Neural cell (in vitro differentiated cells): ENCODE data around the gene BRSK2. TPM values are rescaled to one million over a fixed set of nuclear protein-coding genes. Genes with fewer than 3 reads are reported as not detected.

Experiments used
- H2AFZ ChIP-seq: fragments of 200-600, 300-800 bp; sonication (generic), shearing (Covaris generic); 2 replicates; pipeline ENCODE4 v1.6.0; 2014; ENCODE audit warnings: low read depth, mild to moderate bottlenecking, antibody characterized with exemption, low read length, moderate library complexity
- H3F3A ChIP-seq: fragments of 200-600 bp; shearing (Covaris generic); 2 replicates; pipeline ENCODE4 v1.6.1; 2016; ENCODE audit warnings: mild to moderate bottlenecking, moderate library complexity, mixed read lengths, antibody characterized with exemption, low read length; ENCODE audit not compliant: insufficient read depth, poor library complexity, severe bottlenecking
- H3K27ac ChIP-seq: fragments of 200-600, 300-800 bp; sonication (generic), shearing (Covaris generic); 2 replicates; pipeline ENCODE4 v1.5.1; 2014; ENCODE audit warnings: mild to moderate bottlenecking, low read length, moderate library complexity
- H3K27me3 ChIP-seq: fragments of 300-800, 200-600 bp; sonication (generic), shearing (Covaris generic); 2 replicates; pipeline ENCODE4 v1.6.0; 2014; ENCODE audit warnings: mild to moderate bottlenecking, low read depth, low read length, moderate library complexity; ENCODE audit not compliant: insufficient read depth
- H3K36me3 ChIP-seq: fragments of 300-800, 200-600 bp; sonication (generic), shearing (Covaris generic); 2 replicates; pipeline ENCODE4 v1.5.1; 2014; ENCODE audit warnings: mild to moderate bottlenecking, antibody characterized with exemption, low read length, moderate library complexity; ENCODE audit not compliant: insufficient read depth
- H3K4me2 ChIP-seq: fragments of 300-800, 200-600 bp; sonication (generic), shearing (Covaris generic); 2 replicates; pipeline ENCODE4 v1.6.0; 2014; ENCODE audit warnings: mild to moderate bottlenecking, low read length
- H3K4me3 ChIP-seq: fragments of 300-800, 200-600 bp; sonication (generic), shearing (Covaris generic); 2 replicates; pipeline ENCODE4 v1.5.1; 2014; ENCODE audit warnings: mild to moderate bottlenecking, low read length, moderate library complexity
- H3K79me2 ChIP-seq: fragments of 200-600 bp; shearing (Covaris generic); replicated peaks from 2 replicates; pipeline ENCODE4 v1.6.0; 2014; ENCODE audit warnings: mild to moderate bottlenecking, low read length, moderate library complexity; ENCODE audit not compliant: insufficient read depth
- H3K9ac ChIP-seq: fragments of 300-800, 200-600 bp; sonication (generic), shearing (Covaris generic); 2 replicates; pipeline ENCODE4 v1.6.1; 2016; ENCODE audit warnings: mild to moderate bottlenecking, low read length, mixed read lengths
- H3K9me2 ChIP-seq: fragments of 200-600 bp; shearing (Covaris generic); 2 replicates; pipeline ENCODE4 v1.6.1; 2016; ENCODE audit warnings: mild to moderate bottlenecking, low read length, mixed read lengths; ENCODE audit not compliant: insufficient read depth
- H3K9me3 ChIP-seq: fragments of 200-600, 300-800 bp; sonication (generic), shearing (Covaris generic); 2 replicates; pipeline ENCODE4 v1.6.1; 2016; ENCODE audit warnings: mild to moderate bottlenecking, mixed run types, low read length, moderate library complexity, mixed read lengths
- H4K20me1 ChIP-seq: fragments of 200-600 bp; shearing (Covaris generic); 2 replicates; pipeline ENCODE4 v1.6.1; 2016; ENCODE audit warnings: mild to moderate bottlenecking, mixed run types; ENCODE audit not compliant: insufficient read depth
- EP300 ChIP-seq: fragments of 450-650 bp; conservative IDR thresholded peaks from 2 replicates; pipeline ENCODE4 v1.6.1; 2014; ENCODE audit warnings: antibody characterized with exemption, mild to moderate bottlenecking, moderate library complexity; ENCODE audit not compliant: poor library complexity, severe bottlenecking
- EZH2 ChIP-seq: fragments of 200-600, 300-800 bp; shearing (Covaris generic), sonication (generic); IDR thresholded peaks from 2 replicates; pipeline ENCODE4 v1.6.1; 2014; ENCODE audit warnings: antibody characterized with exemption, low read length, borderline replicate concordance, mild to moderate bottlenecking; ENCODE audit not compliant: insufficient read depth, poor library complexity, severe bottlenecking
- MXI1 ChIP-seq: fragments of 450-650 bp; conservative IDR thresholded peaks from 2 replicates; pipeline ENCODE4 v1.6.1; 2014; ENCODE audit warnings: antibody characterized with exemption, mild to moderate bottlenecking; ENCODE audit not compliant: poor library complexity, severe bottlenecking
- POLR2AphosphoS5 ChIP-seq: IDR thresholded peaks from 2 replicates; pipeline ENCODE4 v1.6.1; 2012
- RAD21 ChIP-seq: fragments of 450-650 bp; conservative IDR thresholded peaks from 2 replicates; pipeline ENCODE4 v1.6.1; 2014; ENCODE audit warnings: antibody characterized with exemption, mild to moderate bottlenecking, moderate library complexity
- SMC3 ChIP-seq: fragments of 450-650 bp; conservative IDR thresholded peaks from 2 replicates; pipeline ENCODE4 v1.6.1; 2014; ENCODE audit warnings: antibody characterized with exemption, mild to moderate bottlenecking, moderate library complexity; ENCODE audit not compliant: poor library complexity
- TAF1 ChIP-seq: IDR thresholded peaks from 2 replicates; pipeline ENCODE4 v1.6.1; 2012; ENCODE audit warnings: low read depth
- polyA plus RNA-seq: library from polyadenylated mRNA; depleted of rRNA; stranded (reverse); fragments of >200 nt; gene quantifications from 2 replicates; pipeline ENCODE4 v1.2.3, GENCODE V29; 2014
- TF ChIP-seq, protein P1 (sequence below): IDR thresholded peaks from 2 replicates; pipeline ENCODE4 v1.6.1; 2012; ENCODE audit warnings: borderline replicate concordance
- TF ChIP-seq, protein P2 (sequence below): fragments of 450-650 bp; IDR thresholded peaks from 2 replicates; pipeline ENCODE4 v1.5.1; 2014; ENCODE audit warnings: antibody characterized with exemption, mild to moderate bottlenecking, moderate library complexity; ENCODE audit not compliant: poor library complexity, severe bottlenecking

Gene BRSK2
- polyA plus RNA-seq, 1 donor from 2014 or later: 47.5 TPM

- Histone ChIP-seq H4K20me1 (no peaks in the 10 kb centered on the region), H3K9me2 (no peaks in the 10 kb centered on the region), H3K4me3 (no peak overlapping the region), H3K36me3 (no peaks in the 10 kb centered on the region), H3K9ac (no peak overlapping the region), H3K9me3 (no peaks in the 10 kb centered on the region), H3K27me3 (no peaks in the 10 kb centered on the region), H3F3A (no peaks in the 10 kb centered on the region), H3K27ac (no peak overlapping the region), H3K79me2 (no peaks in the 10 kb centered on the region), H2AFZ (no peak overlapping the region), H3K4me2 (no peak overlapping the region)
- no peak for TF ChIP-seq EZH2
- no peak for TF ChIP-seq POLR2AphosphoS5
- no peak for TF ChIP-seq RAD21
- TF ChIP-seq SMC3: no peak
- TF ChIP-seq MXI1: no peak
- TF ChIP-seq, protein P1, sequence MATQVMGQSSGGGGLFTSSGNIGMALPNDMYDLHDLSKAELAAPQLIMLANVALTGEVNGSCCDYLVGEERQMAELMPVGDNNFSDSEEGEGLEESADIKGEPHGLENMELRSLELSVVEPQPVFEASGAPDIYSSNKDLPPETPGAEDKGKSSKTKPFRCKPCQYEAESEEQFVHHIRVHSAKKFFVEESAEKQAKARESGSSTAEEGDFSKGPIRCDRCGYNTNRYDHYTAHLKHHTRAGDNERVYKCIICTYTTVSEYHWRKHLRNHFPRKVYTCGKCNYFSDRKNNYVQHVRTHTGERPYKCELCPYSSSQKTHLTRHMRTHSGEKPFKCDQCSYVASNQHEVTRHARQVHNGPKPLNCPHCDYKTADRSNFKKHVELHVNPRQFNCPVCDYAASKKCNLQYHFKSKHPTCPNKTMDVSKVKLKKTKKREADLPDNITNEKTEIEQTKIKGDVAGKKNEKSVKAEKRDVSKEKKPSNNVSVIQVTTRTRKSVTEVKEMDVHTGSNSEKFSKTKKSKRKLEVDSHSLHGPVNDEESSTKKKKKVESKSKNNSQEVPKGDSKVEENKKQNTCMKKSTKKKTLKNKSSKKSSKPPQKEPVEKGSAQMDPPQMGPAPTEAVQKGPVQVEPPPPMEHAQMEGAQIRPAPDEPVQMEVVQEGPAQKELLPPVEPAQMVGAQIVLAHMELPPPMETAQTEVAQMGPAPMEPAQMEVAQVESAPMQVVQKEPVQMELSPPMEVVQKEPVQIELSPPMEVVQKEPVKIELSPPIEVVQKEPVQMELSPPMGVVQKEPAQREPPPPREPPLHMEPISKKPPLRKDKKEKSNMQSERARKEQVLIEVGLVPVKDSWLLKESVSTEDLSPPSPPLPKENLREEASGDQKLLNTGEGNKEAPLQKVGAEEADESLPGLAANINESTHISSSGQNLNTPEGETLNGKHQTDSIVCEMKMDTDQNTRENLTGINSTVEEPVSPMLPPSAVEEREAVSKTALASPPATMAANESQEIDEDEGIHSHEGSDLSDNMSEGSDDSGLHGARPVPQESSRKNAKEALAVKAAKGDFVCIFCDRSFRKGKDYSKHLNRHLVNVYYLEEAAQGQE: no peak
- no peak for TF ChIP-seq EP300
- TF ChIP-seq, protein P2, sequence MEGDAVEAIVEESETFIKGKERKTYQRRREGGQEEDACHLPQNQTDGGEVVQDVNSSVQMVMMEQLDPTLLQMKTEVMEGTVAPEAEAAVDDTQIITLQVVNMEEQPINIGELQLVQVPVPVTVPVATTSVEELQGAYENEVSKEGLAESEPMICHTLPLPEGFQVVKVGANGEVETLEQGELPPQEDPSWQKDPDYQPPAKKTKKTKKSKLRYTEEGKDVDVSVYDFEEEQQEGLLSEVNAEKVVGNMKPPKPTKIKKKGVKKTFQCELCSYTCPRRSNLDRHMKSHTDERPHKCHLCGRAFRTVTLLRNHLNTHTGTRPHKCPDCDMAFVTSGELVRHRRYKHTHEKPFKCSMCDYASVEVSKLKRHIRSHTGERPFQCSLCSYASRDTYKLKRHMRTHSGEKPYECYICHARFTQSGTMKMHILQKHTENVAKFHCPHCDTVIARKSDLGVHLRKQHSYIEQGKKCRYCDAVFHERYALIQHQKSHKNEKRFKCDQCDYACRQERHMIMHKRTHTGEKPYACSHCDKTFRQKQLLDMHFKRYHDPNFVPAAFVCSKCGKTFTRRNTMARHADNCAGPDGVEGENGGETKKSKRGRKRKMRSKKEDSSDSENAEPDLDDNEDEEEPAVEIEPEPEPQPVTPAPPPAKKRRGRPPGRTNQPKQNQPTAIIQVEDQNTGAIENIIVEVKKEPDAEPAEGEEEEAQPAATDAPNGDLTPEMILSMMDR: no peak
- TF ChIP-seq TAF1: no peak
Measured at GRCh38 chr11:1443737-1444136, 54.0 kb downstream of the BRSK2 start.

GRCh38 chr11:1444321-1444720 is 54.6 kb downstream of the BRSK2 start:
- H3K4me2 ChIP-seq: no peak overlapping the region
- no peaks in the 10 kb centered on the region for H3K9me3 ChIP-seq
- no peak overlapping the region for H3K4me3 ChIP-seq
- H3F3A ChIP-seq: no peaks in the 10 kb centered on the region
- H3K79me2 ChIP-seq: no peaks in the 10 kb centered on the region
- H3K9me2 ChIP-seq: no peaks in the 10 kb centered on the region
- H3K9ac ChIP-seq: no peak overlapping the region
- H2AFZ ChIP-seq: no peak overlapping the region
- H4K20me1 ChIP-seq: no peaks in the 10 kb centered on the region
- H3K36me3 ChIP-seq: no peaks in the 10 kb centered on the region
- TF ChIP-seq, protein P1: no peak
- TF ChIP-seq RAD21 (no peak), MXI1 (no peak), TAF1 (no peak), SMC3 (no peak), POLR2AphosphoS5 (no peak), EP300 (no peak), EZH2 (no peak)
- TF ChIP-seq, protein P2: no peak
- no peak overlapping the region for H3K27ac ChIP-seq
- H3K27me3 ChIP-seq: no peaks in the 10 kb centered on the region
